Activated CD4-positive, CD25-positive, alpha-beta regulatory T cell treated with anti-CD3 and anti-CD28 coated beads, Interleukin-2, amount 50 U/mL, for 16 hours (primary cell): ENCODE measurements around the gene COL18A1.

ENCODE experiments used
- DNase-seq: peaks from one replicate; pipeline ENCODE4 v3.0.0-alpha.2; 2020; ENCODE audit warnings: low read depth, low spot score

Gene COL18A1

GRCh38 chr21:45455674-45456583 lies 51.0 kb downstream of the COL18A1 start:
- DNase-seq: no peak

GRCh38 chr21:45456584-45457160 lies 51.7 kb downstream of the COL18A1 start:
- DNase-seq: no peak

- DNase-seq: no peak
These were observed 52.3 kb downstream of the COL18A1 start for GRCh38 chr21:45457161-45457831.

- no peak for DNase-seq
These were observed 52.8 kb downstream of the COL18A1 start for GRCh38 chr21:45457832-45458172.

GRCh38 chr21:45458281-45459170 lies 53.6 kb downstream of the COL18A1 start:
- no peak for DNase-seq

- no peak for DNase-seq
These were observed 54.4 kb downstream of the COL18A1 start for GRCh38 chr21:45459171-45460010.

GRCh38 chr21:45460011-45460565 lies 55.1 kb downstream of the COL18A1 start:
- DNase-seq: no peak

GRCh38 chr21:45460611-45461368 lies 55.8 kb downstream of the COL18A1 start:
- DNase-seq: no peak

- no peak for DNase-seq
These were observed 56.4 kb downstream of the COL18A1 start for GRCh38 chr21:45461369-45461750.

GRCh38 chr21:45461806-45462341 lies 56.9 kb downstream of the COL18A1 start:
- no peak for DNase-seq

- no peak for DNase-seq
These were observed 58.9 kb downstream of the COL18A1 start for GRCh38 chr21:45463871-45464270.

- no peak for DNase-seq
These were observed 59.3 kb downstream of the COL18A1 start for GRCh38 chr21:45464309-45464708.

GRCh38 chr21:45465105-45465504 lies 60.1 kb downstream of the COL18A1 start:
- no peak for DNase-seq

GRCh38 chr21:45465611-45466329 lies 60.8 kb downstream of the COL18A1 start:
- no peak for DNase-seq

GRCh38 chr21:45466330-45467220 lies 61.6 kb downstream of the COL18A1 start:
- no peak for DNase-seq

- DNase-seq: no peak
These were observed 62.3 kb downstream of the COL18A1 start for GRCh38 chr21:45467221-45467779.
